OCI-LY3 (cell line): ENCODE measurements around the gene CCM2.
A peak's percentile ranks its signal among the peaks of the same experiment; 100 is the strongest.

Experiments used
- H2AFZ ChIP-seq: fragments of 200-600, 300-600 bp; shearing (Covaris generic); 2 replicates; pipeline ENCODE4 v1.6.0; 2014; ENCODE audit warnings: antibody characterized with exemption, low read depth, low read length
- H3K27ac ChIP-seq: fragments of 200-600, 300-600 bp; sonication (generic); 2 replicates; pipeline ENCODE4 v1.5.1; 2014; ENCODE audit warnings: mild to moderate bottlenecking, low read length, moderate library complexity, mixed read lengths
- H3K27me3 ChIP-seq: fragments of 200-600, 300-600 bp; sonication (generic); 2 replicates; pipeline ENCODE4 v1.6.1; 2014; ENCODE audit warnings: low read depth, low read length, mixed read lengths
- H3K36me3 ChIP-seq: fragments of 200-600, 300-600 bp; sonication (generic); replicated peaks from 2 replicates; pipeline ENCODE3; 2014; ENCODE audit warnings: low read depth, low read length, mixed read lengths
- H3K4me1 ChIP-seq: fragments of 300-600, 200-600 bp; sonication (generic); 2 replicates; pipeline ENCODE4 v1.6.1; 2014; ENCODE audit warnings: low read length, mixed read lengths
- H3K4me2 ChIP-seq: fragments of 200-600, 300-600 bp; sonication (generic); 2 replicates; pipeline ENCODE4 v1.6.1; 2014; ENCODE audit warnings: low read length, mixed read lengths
- H3K4me3 ChIP-seq: fragments of 300-600, 200-600 bp; sonication (generic); 2 replicates; pipeline ENCODE4 v1.5.1; 2014; ENCODE audit warnings: antibody characterized with exemption, mild to moderate bottlenecking, low read length, moderate library complexity
- H3K79me2 ChIP-seq: fragments of 300-600, 200-600 bp; shearing (Covaris generic); 2 replicates; pipeline ENCODE4 v1.6.1; 2014; ENCODE audit warnings: mild to moderate bottlenecking, low read length, mixed read lengths
- H3K9ac ChIP-seq: fragments of 300-600, 200-600 bp; shearing (Covaris generic); 2 replicates; pipeline ENCODE4 v1.6.0; 2014; ENCODE audit warnings: mild to moderate bottlenecking, low read length, moderate library complexity
- H3K9me3 ChIP-seq: fragments of 200-600, 300-600 bp; shearing (Covaris generic); 2 replicates; pipeline ENCODE4 v1.6.1; 2014; ENCODE audit warnings: low read length, mixed read lengths; ENCODE audit not compliant: insufficient read depth
- H4K20me1 ChIP-seq: fragments of 200-600, 300-600 bp; sonication (generic); 2 replicates; pipeline ENCODE4 v1.6.1; 2016; ENCODE audit warnings: low read length, mixed read lengths; ENCODE audit not compliant: insufficient read depth
- EZH2phosphoT487 ChIP-seq: fragments of 200-600 bp; shearing (Covaris generic); IDR thresholded peaks from 2 replicates; pipeline ENCODE4 v1.6.1; 2018; ENCODE audit warnings: antibody characterized with exemption, mixed run types, low read depth
- TF ChIP-seq, protein P1 (sequence below): fragments of 200-600, 300-600 bp; sonication (generic); IDR thresholded peaks from 2 replicates; pipeline ENCODE4 v1.5.1; 2014; ENCODE audit warnings: antibody characterized with exemption, low read length, low read depth

Gene CCM2

DNA sequence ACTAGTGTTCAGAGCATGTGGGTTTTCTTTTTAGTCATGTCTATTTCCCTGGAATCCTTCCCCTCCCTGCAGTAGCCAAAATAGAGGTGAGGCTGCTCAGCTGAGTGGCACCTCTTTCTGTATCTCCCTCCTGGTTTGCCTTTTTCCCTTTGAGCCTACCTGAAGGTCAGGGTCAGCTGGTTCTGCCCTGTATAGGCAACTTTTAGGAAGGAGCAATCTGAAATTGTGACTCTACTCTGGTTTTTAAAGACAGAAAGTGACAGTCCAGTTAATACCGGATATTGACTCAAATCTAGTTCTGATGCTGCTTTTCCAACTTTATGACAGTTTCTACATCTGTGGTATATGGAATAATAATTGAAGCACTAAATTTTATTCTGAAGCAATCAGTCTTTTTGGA is 26.0 kb downstream of the CCM2 start:
- Histone ChIP-seq H3K36me3 (peaks cover 15% of the 10 kb centered on the region), H3K27me3 (no peaks in the 10 kb centered on the region), H2AFZ (no peak overlapping the region), H4K20me1 (peaks cover 14% of the 10 kb centered on the region; the same call in 1 of the 2 replicates), H3K79me2 (peaks cover 20% of the 10 kb centered on the region), H3K9me3 (peaks cover 6% of the 10 kb centered on the region; the same call in 1 of the 2 replicates), H3K4me2 (peak overlapping the region; percentile 87), H3K27ac (no peak overlapping the region), H3K4me1 (peaks cover 33% of the 10 kb centered on the region), H3K4me3 (no peak overlapping the region), H3K9ac (no peak overlapping the region)
- TF ChIP-seq, protein P1, sequence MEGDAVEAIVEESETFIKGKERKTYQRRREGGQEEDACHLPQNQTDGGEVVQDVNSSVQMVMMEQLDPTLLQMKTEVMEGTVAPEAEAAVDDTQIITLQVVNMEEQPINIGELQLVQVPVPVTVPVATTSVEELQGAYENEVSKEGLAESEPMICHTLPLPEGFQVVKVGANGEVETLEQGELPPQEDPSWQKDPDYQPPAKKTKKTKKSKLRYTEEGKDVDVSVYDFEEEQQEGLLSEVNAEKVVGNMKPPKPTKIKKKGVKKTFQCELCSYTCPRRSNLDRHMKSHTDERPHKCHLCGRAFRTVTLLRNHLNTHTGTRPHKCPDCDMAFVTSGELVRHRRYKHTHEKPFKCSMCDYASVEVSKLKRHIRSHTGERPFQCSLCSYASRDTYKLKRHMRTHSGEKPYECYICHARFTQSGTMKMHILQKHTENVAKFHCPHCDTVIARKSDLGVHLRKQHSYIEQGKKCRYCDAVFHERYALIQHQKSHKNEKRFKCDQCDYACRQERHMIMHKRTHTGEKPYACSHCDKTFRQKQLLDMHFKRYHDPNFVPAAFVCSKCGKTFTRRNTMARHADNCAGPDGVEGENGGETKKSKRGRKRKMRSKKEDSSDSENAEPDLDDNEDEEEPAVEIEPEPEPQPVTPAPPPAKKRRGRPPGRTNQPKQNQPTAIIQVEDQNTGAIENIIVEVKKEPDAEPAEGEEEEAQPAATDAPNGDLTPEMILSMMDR: no peak
- no peak for TF ChIP-seq EZH2phosphoT487

DNA sequence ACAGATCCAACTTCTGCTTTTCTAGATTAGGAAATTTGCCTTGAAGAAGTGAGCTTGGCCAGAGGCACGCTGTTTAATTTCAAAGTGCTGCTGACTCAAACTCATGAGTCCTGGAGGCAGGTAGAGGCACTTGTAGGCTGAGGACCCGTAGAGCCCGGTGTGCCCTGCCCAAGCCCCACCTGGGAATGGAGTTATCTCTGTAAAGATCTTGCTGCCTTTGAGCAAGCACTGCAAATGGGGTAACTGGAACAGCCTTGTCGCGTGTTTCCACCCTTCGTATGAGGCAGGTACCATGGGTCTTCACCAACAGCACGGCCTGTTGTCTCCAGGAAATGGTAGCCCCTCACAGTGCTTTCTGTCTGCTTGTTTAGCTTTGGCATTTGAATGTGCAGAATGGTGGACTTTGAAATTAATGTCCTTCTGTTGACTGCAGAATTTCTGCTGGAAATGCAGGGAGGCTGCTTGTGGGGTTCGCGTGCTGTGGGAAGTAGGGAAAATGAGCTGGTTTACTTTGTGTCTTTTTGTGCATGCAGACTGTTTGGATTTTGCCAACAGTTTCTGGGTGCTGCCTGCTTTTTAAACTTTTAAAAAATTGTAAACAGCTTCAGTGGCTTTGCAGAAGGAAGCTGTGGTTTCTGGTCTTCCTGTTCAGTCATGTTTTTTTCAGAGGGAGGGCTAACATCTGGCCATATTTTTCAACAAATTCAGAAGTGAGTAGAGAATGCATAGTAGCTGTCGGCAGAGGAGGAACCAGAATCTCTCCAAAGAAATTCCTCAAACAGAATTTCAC is 27.2 kb downstream of the CCM2 start:
- Histone ChIP-seq H3K36me3 (peaks cover 15% of the 10 kb centered on the region), H3K79me2 (peaks cover 20% of the 10 kb centered on the region), H3K4me3 (peak overlapping the region; percentile 64), H2AFZ (no peak overlapping the region), H3K9me3 (peaks cover 6% of the 10 kb centered on the region; the same call in 1 of the 2 replicates), H3K27ac (peak overlapping the region; percentile 81), H3K9ac (peak overlapping the region; percentile 44; the same call in 1 of the 2 replicates), H4K20me1 (peaks cover 14% of the 10 kb centered on the region; the same call in 1 of the 2 replicates), H3K4me1 (peaks cover 28% of the 10 kb centered on the region), H3K27me3 (no peaks in the 10 kb centered on the region), H3K4me2 (peak overlapping the region; percentile 87)
- TF ChIP-seq EZH2phosphoT487: no peak
- TF ChIP-seq, protein P1: no peak

DNA sequence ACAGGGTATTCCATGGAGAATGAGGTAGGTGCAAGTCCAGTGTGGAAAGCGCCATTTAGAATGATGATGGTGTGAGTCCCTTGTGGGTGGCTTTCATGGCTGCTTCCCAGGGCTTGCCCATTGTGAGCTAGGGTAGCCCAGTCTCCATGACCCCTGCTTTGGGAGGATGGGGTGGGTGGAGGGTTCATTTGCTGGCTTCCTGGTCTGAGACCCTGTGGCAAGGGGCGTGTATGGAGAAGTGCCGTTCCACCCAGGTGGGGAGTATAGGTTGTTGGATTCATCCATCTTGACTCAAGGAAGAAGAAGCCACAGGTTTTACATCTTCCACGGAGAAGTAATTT is 27.7 kb downstream of the CCM2 start:
- TF ChIP-seq EZH2phosphoT487: no peak
- TF ChIP-seq, protein P1: no peak
- Histone ChIP-seq H2AFZ (no peak overlapping the region), H3K4me3 (peak overlapping the region; percentile 64), H3K79me2 (peaks cover 20% of the 10 kb centered on the region), H3K27me3 (no peaks in the 10 kb centered on the region), H4K20me1 (peaks cover 14% of the 10 kb centered on the region; the same call in 1 of the 2 replicates), H3K4me1 (peaks cover 28% of the 10 kb centered on the region), H3K9ac (peak overlapping the region; percentile 20; the same call in 1 of the 2 replicates), H3K4me2 (peak overlapping the region; percentile 87), H3K27ac (peak overlapping the region; percentile 81), H3K9me3 (peaks cover 6% of the 10 kb centered on the region; the same call in 1 of the 2 replicates), H3K36me3 (peaks cover 15% of the 10 kb centered on the region)

DNA sequence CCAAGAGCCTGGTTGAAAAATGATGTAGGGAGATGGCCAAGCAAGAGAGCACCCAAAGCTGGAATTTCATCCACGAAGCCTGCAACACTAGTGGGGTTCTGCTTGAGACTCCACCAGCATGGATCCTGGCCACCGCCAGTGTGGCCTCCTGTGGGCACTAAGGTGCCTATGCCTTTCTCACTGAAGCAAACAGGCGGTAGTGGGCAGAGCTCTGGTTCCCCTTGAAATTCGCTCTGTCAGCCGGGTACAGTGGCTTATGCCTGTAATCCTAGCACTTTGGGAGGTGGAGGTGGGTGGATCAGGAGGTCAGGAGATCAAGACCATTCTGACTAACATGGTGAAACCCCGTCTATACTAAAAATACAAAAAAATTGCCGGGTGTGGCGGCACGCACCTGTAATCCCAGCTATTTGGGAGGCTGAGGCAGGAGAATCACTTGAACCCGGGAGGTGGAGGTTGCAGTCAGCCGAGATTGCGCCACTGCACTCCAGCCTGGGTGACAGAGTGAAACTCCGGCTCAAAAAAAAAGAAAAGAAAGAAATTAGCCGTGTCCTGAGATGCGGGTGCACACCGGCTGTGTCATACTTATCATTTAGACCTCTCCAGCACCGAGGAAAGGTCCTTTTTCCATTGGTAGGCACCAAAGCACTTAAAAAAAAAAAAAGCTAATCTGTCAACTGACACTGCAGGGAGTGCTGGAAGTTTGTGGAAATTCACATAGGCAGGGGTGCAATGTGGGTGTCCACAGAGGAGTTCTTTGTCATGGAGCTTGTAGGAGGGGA is 28.3 kb downstream of the CCM2 start:
- H3K27me3 ChIP-seq: no peaks in the 10 kb centered on the region
- H3K79me2 ChIP-seq: peaks cover 20% of the 10 kb centered on the region
- H3K36me3 ChIP-seq: peaks cover 15% of the 10 kb centered on the region
- H3K4me1 ChIP-seq: peaks cover 28% of the 10 kb centered on the region
- H3K9ac ChIP-seq: no peak overlapping the region
- TF ChIP-seq, protein P1: no peak
- TF ChIP-seq EZH2phosphoT487: no peak
- H3K4me2 ChIP-seq: peak overlapping the region; percentile 87
- peak overlapping the region; percentile 81 for H3K27ac ChIP-seq
- H3K9me3 ChIP-seq: peaks cover 6% of the 10 kb centered on the region; the same call in 1 of the 2 replicates
- peaks cover 15% of the 10 kb centered on the region for H4K20me1 ChIP-seq
- no peak overlapping the region for H3K4me3 ChIP-seq
- no peak overlapping the region for H2AFZ ChIP-seq
